ENCODE measurements around the gene FHL5.

- TF ChIP-seq, protein P1, sequence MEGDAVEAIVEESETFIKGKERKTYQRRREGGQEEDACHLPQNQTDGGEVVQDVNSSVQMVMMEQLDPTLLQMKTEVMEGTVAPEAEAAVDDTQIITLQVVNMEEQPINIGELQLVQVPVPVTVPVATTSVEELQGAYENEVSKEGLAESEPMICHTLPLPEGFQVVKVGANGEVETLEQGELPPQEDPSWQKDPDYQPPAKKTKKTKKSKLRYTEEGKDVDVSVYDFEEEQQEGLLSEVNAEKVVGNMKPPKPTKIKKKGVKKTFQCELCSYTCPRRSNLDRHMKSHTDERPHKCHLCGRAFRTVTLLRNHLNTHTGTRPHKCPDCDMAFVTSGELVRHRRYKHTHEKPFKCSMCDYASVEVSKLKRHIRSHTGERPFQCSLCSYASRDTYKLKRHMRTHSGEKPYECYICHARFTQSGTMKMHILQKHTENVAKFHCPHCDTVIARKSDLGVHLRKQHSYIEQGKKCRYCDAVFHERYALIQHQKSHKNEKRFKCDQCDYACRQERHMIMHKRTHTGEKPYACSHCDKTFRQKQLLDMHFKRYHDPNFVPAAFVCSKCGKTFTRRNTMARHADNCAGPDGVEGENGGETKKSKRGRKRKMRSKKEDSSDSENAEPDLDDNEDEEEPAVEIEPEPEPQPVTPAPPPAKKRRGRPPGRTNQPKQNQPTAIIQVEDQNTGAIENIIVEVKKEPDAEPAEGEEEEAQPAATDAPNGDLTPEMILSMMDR (IDR thresholded peaks at IDR 0.05; ENCODE audit: low read depth, low read length, poor library complexity, severe bottlenecking): no peak
- no peak for TF ChIP-seq EZH2phosphoT487 (IDR thresholded peaks at IDR 0.05; ENCODE audit: borderline replicate concordance, low read length)
Observed at GRCh38 chr6:96649926-96650325, 87.0 kb downstream of the FHL5 start.

Measured in DOHH2 (cell line).